ENCODE data around the gene INSC.

- TF ChIP-seq ZNF565 (CRISPR knock-in tag; conservative IDR thresholded peaks at IDR 0.05; ENCODE audit: low read depth), result no peak
- no peak for TF ChIP-seq ZFP3 (CRISPR knock-in tag; IDR thresholded peaks at IDR 0.05)
- TF ChIP-seq RARB (CRISPR knock-in tag; IDR thresholded peaks at IDR 0.05), result no peak
Measured at GRCh38 chr11:15275141-15275540, 160.4 kb downstream of the INSC start.
